ENCODE data around the gene CCL21.

Gene CCL21

DNA sequence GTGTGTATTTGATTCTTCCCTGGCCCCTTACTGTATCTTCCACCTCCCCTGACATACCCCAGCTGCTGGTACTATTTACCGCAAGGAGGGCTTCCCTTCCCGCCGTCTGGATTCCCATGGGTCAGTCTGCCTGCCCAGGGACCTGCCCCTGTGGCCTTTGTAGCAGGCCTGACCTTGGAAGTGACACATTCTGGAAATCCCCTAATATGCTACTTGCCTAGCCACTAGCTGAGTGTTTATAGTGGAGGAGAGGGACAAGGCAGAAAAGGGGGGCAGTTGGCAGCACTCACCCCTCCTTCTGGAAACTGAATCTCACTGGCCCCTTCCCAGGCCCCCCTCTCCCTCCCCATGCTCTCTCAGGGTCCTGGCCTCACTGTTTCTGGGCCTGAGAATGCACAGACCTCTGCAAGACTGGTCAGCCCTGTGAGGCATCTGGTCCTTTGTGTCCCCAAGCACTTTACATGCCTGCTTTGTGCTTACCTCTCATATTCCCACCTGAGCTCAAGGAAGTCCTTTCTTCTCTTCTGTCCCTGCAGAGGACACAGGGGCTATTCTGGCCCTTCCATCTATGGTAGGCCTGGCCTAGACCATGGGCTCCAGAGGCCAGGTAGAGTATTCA, 8.2 kb upstream of the CCL21 start:
- no peak overlapping the region for H3K4me3 ChIP-seq (ENCODE audit: severe bottlenecking)
- H3K27ac ChIP-seq (ENCODE audit: poor library complexity, severe bottlenecking), result no peak overlapping the region
- no peak for TF ChIP-seq CTCF (IDR thresholded peaks at IDR 0.05; ENCODE audit: poor library complexity, severe bottlenecking)
- ATAC-seq (ENCODE audit: low read depth) (no peak), DNase-seq (ENCODE audit: low spot score) (no peak)
- no peaks in the 10 kb centered on the region for H3K36me3 ChIP-seq (ENCODE audit: low read depth)
- H3K9me3 ChIP-seq (ENCODE audit: severe bottlenecking), result no peaks in the 10 kb centered on the region
- H3K27me3 ChIP-seq (ENCODE audit: insufficient read depth, poor library complexity, severe bottlenecking), result no peaks in the 10 kb centered on the region
- no peaks in the 10 kb centered on the region for H3K4me1 ChIP-seq (ENCODE audit: insufficient read depth, poor library complexity, severe bottlenecking)

GRCh38 chr9:34716711-34717110, 6.8 kb upstream of the CCL21 start:
- no peak overlapping the region for H3K27ac ChIP-seq (ENCODE audit: poor library complexity, severe bottlenecking)
- H3K36me3 ChIP-seq (ENCODE audit: low read depth), result no peaks in the 10 kb centered on the region
- ATAC-seq (ENCODE audit: low read depth), result no peak
- H3K27me3 ChIP-seq (ENCODE audit: insufficient read depth, poor library complexity, severe bottlenecking), result no peaks in the 10 kb centered on the region
- DNase-seq (ENCODE audit: low spot score), result no peak
- TF ChIP-seq CTCF (IDR thresholded peaks at IDR 0.05; ENCODE audit: poor library complexity, severe bottlenecking), result no peak
- H3K9me3 ChIP-seq (ENCODE audit: severe bottlenecking), result no peaks in the 10 kb centered on the region
- no peak overlapping the region for H3K4me3 ChIP-seq (ENCODE audit: severe bottlenecking)
- no peaks in the 10 kb centered on the region for H3K4me1 ChIP-seq (ENCODE audit: insufficient read depth, poor library complexity, severe bottlenecking)

GRCh38 chr9:34715639-34716215, 5.8 kb upstream of the CCL21 start:
- H3K27ac ChIP-seq (ENCODE audit: poor library complexity, severe bottlenecking), result no peak overlapping the region
- no peak overlapping the region for H3K4me3 ChIP-seq (ENCODE audit: severe bottlenecking)
- ATAC-seq (ENCODE audit: low read depth), result peak; percentile 29; the same call in 1 of the 3 replicates
- no peaks in the 10 kb centered on the region for H3K27me3 ChIP-seq (ENCODE audit: insufficient read depth, poor library complexity, severe bottlenecking)
- H3K9me3 ChIP-seq (ENCODE audit: severe bottlenecking), result no peaks in the 10 kb centered on the region
- DNase-seq (ENCODE audit: low spot score), result no peak
- TF ChIP-seq CTCF (IDR thresholded peaks at IDR 0.05; ENCODE audit: poor library complexity, severe bottlenecking), result no peak
- no peaks in the 10 kb centered on the region for H3K4me1 ChIP-seq (ENCODE audit: insufficient read depth, poor library complexity, severe bottlenecking)
- H3K36me3 ChIP-seq (ENCODE audit: low read depth), result no peaks in the 10 kb centered on the region

DNA sequence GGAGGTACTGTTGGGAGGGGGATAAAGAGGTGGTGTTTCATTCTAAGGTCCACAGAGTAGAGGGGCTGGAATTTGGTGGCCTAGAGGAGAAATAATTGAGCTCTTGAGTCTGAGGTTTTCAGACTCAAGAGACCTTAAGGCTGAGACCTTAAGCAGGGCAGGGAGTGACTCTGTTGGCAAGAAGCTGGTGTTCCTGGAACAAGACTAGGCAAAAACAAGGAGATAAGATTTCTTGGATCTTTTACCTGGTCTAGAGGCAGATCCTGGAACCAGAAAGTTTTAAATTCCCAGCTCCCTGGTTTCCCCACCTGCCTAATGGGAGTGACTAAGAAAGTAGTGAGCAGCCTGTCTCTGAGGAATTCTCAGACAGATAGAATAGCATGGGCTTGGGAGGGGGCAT, 4.1 kb upstream of the CCL21 start:
- Histone ChIP-seq H3K36me3 (ENCODE audit: low read depth) (no peaks in the 10 kb centered on the region), H3K27me3 (ENCODE audit: insufficient read depth, poor library complexity, severe bottlenecking) (no peaks in the 10 kb centered on the region), H3K9me3 (ENCODE audit: severe bottlenecking) (no peaks in the 10 kb centered on the region), H3K27ac (ENCODE audit: poor library complexity, severe bottlenecking) (no peak overlapping the region), H3K4me3 (ENCODE audit: severe bottlenecking) (no peak overlapping the region), H3K4me1 (ENCODE audit: insufficient read depth, poor library complexity, severe bottlenecking) (no peaks in the 10 kb centered on the region)
- ATAC-seq (ENCODE audit: low read depth) (no peak), DNase-seq (ENCODE audit: low spot score) (no peak)
- no peak for TF ChIP-seq CTCF (IDR thresholded peaks at IDR 0.05; ENCODE audit: poor library complexity, severe bottlenecking)

GRCh38 chr9:34712140-34712539, 2.2 kb upstream of the CCL21 start:
- DNase-seq (ENCODE audit: low spot score) (no peak), ATAC-seq (ENCODE audit: low read depth) (no peak)
- Histone ChIP-seq H3K4me3 (ENCODE audit: severe bottlenecking) (no peak overlapping the region), H3K4me1 (ENCODE audit: insufficient read depth, poor library complexity, severe bottlenecking) (no peaks in the 10 kb centered on the region), H3K27ac (ENCODE audit: poor library complexity, severe bottlenecking) (no peak overlapping the region), H3K9me3 (ENCODE audit: severe bottlenecking) (no peaks in the 10 kb centered on the region), H3K27me3 (ENCODE audit: insufficient read depth, poor library complexity, severe bottlenecking) (no peaks in the 10 kb centered on the region), H3K36me3 (ENCODE audit: low read depth) (no peaks in the 10 kb centered on the region)
- no peak for TF ChIP-seq CTCF (IDR thresholded peaks at IDR 0.05; ENCODE audit: poor library complexity, severe bottlenecking)

Measured in RWPE2 (cell line).